ENCODE results near the gene MROH7. TPM values are rescaled to one million over a fixed set of nuclear protein-coding genes. Genes with fewer than 3 reads are reported as not detected.

The MROH7 gene
- total RNA-seq, 1 experiment from 2014 or later = not detected

DNA sequence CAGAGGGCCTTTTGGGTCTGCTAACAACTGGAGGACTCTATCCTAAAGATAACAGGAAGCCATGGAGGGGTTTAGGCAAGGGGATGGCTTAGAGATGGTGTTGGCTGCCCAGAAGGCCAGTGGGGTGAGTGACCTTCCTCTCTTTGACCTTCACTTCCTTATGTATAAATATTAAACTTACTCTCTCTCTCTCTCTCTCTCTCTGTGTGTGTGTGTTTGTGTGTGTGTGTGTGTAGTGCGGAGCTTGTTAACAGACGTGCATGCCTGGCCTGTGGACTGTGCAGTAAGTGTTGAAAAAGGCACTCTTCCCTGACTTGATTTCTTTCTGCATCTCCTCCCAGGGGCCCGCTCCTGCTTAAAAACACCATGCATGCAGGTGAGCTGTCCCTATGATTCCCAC lies 10.0 kb downstream of the MROH7 start:
- DNase-seq (ENCODE audit: low spot score) = no peak

DNA sequence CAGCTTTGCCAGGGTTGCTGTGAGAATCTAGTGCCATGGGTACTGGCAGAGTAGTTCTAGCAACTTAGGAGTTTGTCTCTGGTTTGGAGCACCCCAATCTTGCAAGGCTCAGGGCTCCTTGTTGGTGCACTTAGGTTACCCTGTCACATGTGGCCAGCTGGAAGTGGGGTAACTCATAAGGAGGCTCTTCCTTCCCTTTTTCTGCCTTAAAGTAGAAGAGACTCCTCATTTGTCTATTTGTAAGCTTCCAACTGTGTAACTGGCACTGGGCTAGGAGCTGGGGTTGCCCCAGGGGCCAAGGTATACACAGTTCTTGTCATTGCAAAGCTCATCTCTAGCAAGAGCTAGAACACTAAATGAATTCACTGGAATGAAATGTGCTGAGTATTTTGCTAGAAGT lies 10.6 kb downstream of the MROH7 start:
- no peak for DNase-seq (ENCODE audit: low spot score)

- DNase-seq (ENCODE audit: low spot score) = no peak
These were observed 11.4 kb downstream of the MROH7 start for GRCh38 chr1:54653036-54653435.

DNA sequence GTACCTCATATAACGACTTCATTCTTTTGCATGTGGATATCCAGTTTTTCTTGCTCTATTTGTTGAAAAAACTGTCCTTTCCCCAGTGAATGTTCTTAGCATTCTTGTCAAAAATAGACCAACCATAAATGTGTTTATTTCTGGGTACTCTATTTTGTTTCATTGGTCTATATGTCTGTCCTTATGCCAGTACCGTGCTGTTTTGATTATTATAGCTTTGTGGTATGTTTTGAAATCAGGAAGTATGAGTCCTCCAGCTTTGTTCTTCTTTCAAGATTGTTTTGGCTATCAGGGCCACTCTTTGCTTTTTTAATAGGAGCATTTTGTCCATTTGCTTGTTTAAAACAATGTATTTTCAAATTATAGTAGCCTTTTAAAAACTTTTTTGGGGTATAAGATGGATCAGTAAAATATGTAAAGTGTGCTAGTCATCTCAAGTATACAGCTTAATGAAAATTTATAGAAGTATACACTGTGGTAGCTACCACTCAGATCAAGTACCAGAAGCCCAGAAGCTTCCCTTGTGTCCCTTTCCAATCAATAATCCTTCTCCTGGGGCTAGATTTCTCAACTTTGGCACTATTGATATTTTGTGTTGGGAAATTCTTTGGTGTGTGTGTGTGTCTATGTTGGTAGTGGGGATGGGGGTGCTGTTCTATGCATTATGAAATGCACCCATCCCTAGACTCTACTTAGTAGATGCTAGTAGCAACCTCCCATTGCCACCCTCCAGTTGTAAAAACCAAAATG lies 16.8 kb downstream of the MROH7 start:
- DNase-seq (ENCODE audit: low spot score) = no peak

GRCh38 chr1:54663725-54664124 lies 22.1 kb downstream of the MROH7 start:
- DNase-seq (ENCODE audit: low spot score) = no peak

- no peak for DNase-seq (ENCODE audit: low spot score)
These were observed 22.8 kb downstream of the MROH7 start for GRCh38 chr1:54664364-54664763.

DNA sequence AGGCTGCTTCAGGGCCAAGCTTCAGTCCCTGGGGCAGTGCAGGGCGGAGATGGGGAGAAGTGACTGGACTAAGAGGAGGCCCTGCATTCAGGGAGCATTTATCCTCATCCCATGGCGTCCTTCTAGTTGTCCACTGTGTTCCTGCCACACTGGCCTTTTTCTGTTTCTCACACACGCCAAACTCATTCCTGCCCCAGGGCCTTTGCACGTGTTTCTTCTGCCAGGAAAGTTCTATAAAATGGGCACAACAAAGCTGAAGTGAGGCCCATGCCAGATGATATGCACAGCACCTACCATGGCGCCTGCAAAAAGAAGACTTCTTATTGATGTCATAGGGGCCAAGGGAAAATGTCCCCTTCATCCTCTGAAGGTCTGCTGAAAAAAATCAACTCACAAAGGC lies 24.3 kb downstream of the MROH7 start:
- DNase-seq (ENCODE audit: low spot score) = no peak

- no peak for DNase-seq (ENCODE audit: low spot score)
These were observed 24.7 kb downstream of the MROH7 start for GRCh38 chr1:54666333-54666732.

GRCh38 chr1:54667797-54668196 lies 26.2 kb downstream of the MROH7 start:
- DNase-seq (ENCODE audit: low spot score) = no peak

GRCh38 chr1:54668567-54668966 lies 27.0 kb downstream of the MROH7 start:
- DNase-seq (ENCODE audit: low spot score) = no peak

DNA sequence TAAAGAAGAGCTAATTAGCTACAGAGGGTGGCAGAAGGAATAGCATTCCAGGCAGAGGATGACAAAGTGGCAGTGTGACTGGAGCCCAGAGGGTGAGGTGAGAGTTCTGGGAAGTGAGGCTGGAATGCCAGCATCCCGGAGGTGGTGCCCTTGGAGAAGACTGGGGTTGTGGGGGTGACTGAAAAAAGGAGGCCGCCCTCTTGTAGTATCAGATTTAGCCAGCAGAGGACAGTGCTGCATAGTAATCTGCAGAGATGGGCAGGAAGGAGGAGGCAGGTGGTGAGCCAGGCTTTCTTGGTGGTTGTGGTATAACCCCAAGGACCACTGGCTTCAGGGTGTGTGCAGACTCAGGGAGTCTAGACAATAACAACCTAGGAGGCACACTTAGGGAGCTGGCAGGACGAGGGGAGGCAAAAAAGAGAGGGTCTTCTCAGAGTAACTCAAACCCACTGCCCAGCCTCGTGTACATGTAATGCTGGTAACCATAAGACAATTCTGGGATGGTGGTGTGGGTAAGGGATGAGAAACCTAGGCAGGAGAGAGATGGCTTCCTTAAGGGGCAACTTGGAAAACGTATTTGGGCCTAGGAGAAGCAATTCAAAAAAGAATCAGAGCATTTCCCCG lies 30.5 kb downstream of the MROH7 start:
- DNase-seq (ENCODE audit: low spot score) = peak; percentile 63

- no peak for DNase-seq (ENCODE audit: low spot score)
These were observed 37.4 kb downstream of the MROH7 start for GRCh38 chr1:54678776-54679643.

DNA sequence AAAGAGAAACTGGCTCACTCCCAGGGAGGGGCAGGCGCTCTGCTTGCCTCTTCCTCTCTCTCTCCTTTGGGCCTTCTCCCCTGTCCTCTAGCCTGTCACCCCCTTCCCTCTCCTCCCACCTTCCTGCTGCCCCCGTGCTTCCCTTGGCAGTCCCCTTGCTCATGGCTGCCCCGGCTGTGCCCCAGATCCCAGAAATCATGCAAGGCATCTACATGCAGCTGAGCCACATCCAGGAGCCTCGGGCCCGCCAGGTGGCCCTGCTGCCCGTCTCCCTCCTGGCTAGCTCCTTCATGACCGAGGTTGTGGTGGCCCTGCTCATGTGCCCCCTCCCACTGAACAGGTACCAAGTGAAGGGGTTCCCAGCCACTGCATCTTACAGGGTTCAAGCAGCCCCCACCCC lies 38.1 kb downstream of the MROH7 start:
- DNase-seq (ENCODE audit: low spot score) = no peak

DNA sequence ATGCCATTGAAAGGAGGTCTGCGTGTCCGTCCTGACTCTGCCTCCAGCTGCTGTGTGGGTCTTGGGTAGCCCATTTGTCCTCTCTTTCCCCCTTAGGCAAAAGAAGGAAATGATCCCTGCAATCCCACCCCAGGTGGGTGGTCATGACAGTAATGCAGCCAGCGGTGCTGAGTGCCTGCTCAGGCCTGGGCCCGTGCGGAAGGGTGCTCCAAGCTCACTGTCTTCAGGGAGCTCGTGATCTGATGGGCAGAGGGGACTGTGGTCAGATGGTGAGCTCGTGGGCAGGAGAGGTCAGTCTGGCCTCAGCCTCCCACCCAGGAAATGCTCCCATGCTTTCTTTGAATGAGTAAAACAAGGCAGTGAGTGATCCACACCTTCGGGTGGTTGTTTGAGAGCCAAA lies 38.8 kb downstream of the MROH7 start:
- DNase-seq (ENCODE audit: low spot score) = no peak

DNA sequence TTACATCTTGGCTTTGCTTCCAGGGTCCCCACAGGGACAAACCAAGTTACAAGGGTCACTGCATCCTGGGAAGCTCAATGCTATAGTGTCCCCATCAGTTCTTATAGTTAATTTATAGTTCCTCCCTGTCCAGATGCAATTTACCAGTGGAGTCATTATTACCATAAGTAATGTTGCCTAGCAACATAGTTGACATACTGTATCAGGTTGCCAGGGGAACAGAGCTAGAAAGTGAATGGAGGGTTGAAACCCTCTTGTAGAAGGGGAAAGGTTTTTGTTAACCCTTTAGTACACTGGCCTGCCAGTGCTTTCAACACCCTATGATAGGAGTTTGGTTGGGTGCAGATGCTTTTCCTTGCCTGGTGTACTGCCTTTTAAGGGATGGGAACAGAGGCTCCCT lies 39.8 kb downstream of the MROH7 start:
- no peak for DNase-seq (ENCODE audit: low spot score)

- DNase-seq (ENCODE audit: low spot score) = no peak
These were observed 41.9 kb downstream of the MROH7 start for GRCh38 chr1:54683453-54683852.

GRCh38 chr1:54685335-54685905 lies 43.8 kb downstream of the MROH7 start:
- no peak for DNase-seq (ENCODE audit: low spot score)

DNA sequence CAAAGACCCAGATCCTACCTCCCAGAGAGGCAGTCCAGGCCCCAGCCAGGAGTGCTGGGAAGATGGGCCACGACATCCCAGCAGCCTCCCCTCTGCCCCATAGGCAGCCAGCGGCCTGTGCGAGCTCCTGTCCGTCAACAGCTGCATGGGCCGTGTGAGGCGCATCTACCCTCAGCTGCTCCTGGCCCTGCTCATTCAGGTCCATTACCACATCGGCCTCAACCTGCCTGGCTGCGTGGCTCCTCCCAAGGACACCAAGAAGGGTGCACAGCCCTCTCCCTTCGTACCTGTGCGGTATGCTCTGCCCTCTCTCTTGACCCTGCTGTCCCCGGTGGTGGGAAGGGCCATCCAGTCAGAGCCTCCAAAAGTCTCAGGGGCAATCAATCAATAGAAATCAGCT lies 44.6 kb downstream of the MROH7 start:
- no peak for DNase-seq (ENCODE audit: low spot score)

DNA sequence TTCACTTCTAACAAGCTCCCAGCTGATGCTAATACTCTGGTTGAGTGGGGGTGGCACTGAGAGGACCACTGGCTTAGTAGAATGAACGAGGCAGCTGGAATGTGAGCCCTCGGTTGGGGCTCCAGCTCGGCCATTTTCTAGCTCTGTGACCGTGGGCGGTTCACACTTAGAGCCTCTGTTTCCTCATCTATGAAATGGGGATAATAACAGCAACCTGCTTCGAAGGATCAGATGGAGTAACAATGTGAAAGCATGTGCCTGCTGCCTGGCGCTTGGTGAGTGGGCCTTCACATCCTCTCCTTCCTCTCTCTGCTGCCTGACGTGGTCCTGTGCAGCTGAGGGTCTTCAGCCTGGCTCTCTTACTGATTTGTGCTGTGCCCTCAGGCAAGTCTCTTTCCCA lies 53.2 kb downstream of the MROH7 start:
- no peak for DNase-seq (ENCODE audit: low spot score)

GRCh38 chr1:54695221-54695620 lies 53.6 kb downstream of the MROH7 start:
- DNase-seq (ENCODE audit: low spot score) = no peak

DNA sequence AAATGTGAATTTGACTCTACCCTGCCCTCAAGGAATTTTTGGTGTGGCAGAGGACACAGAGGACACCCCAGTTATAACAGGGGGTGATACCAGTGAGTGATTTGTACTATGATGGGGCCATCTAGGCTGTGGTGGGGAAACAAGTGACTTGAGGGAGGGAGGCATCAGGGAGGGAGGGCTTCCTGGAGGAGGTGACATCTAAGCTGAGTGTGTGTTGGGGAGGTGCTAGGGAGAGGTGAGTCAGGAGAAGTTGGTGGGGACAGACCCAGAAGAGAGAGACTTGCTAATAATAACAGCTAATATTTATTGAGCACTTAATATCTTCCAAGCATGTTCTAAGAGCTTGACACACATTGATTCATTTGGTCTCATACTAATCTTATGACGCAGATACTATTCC lies 54.2 kb downstream of the MROH7 start:
- DNase-seq (ENCODE audit: low spot score) = no peak

DNA sequence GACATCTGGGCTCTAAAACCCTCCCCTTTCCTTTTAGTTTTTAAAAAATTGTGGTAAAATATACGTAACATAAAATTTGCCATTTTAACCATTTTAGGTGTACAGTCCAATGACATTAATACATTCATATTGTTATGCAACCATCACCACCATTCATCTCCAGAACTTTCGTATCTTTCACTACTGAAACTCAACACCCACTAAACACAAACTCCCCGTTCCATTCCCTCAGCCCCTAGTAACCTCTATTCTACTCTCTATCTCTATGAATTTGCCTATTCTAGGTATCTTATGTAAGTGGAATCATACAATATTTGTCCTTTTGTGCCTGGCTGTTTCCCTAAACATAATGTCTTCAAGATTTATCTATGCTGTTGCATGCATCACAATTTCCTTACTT lies 54.7 kb downstream of the MROH7 start:
- DNase-seq (ENCODE audit: low spot score) = no peak

All from H4 (cell line).